Stimulated activated CD8-positive, alpha-beta memory T cell treated with anti-CD3 and anti-CD28 coated beads, Interleukin-7, amount 100 ng/mL, for 24 hours (primary cell): ENCODE results near the gene DDIT3.

Experiments
- DNase-seq: peaks from one replicate; pipeline ENCODE4 v3.0.0-alpha.2; 2020; ENCODE audit warnings: low read depth

Gene DDIT3

GRCh38 chr12:57485695-57486094, 34.6 kb downstream of the DDIT3 start:
- no peak for DNase-seq

- no peak for DNase-seq
Measured at GRCh38 chr12:57483466-57483865, 36.8 kb downstream of the DDIT3 start.

- DNase-seq: no peak
Measured at GRCh38 chr12:57481671-57482070, 38.6 kb downstream of the DDIT3 start.

GRCh38 chr12:57479376-57480115, 40.8 kb downstream of the DDIT3 start, which contains the start of gene ARHGAP9:
Gene ARHGAP9 (minus strand): TSS chr12:57479866. CDS start chr12:57479406, 460 bp downstream.
- no peak for DNase-seq

- DNase-seq: no peak
Measured at GRCh38 chr12:57479043-57479375, 41.3 kb downstream of the DDIT3 start.

GRCh38 chr12:57477710-57478681, 42.3 kb downstream of the DDIT3 start:
- DNase-seq: no peak

- DNase-seq: no peak
Measured at GRCh38 chr12:57476993-57477709, 43.2 kb downstream of the DDIT3 start.

GRCh38 chr12:57476162-57476992, 43.9 kb downstream of the DDIT3 start:
- DNase-seq: no peak

- DNase-seq: no peak
Measured at GRCh38 chr12:57475271-57476161, 44.8 kb downstream of the DDIT3 start.

GRCh38 chr12:57474862-57475261, 45.5 kb downstream of the DDIT3 start:
- DNase-seq: no peak

- no peak for DNase-seq
Measured at GRCh38 chr12:57474430-57474829, 45.9 kb downstream of the DDIT3 start.

- DNase-seq: no peak
Measured at GRCh38 chr12:57473886-57474285, 46.4 kb downstream of the DDIT3 start.

GRCh38 chr12:57473392-57473791, 46.9 kb downstream of the DDIT3 start:
- DNase-seq: no peak

GRCh38 chr12:57472391-57472790, 47.9 kb downstream of the DDIT3 start:
- DNase-seq: no peak

- DNase-seq: no peak
Measured at GRCh38 chr12:57471661-57472060, 48.7 kb downstream of the DDIT3 start.

- DNase-seq: no peak
Measured at GRCh38 chr12:57470970-57471656, 49.2 kb downstream of the DDIT3 start.

- DNase-seq: no peak
Measured at GRCh38 chr12:57470286-57470969, 49.9 kb downstream of the DDIT3 start.

- DNase-seq: no peak
Measured at GRCh38 chr12:57469296-57470164, 50.8 kb downstream of the DDIT3 start.
